K562 (cell line): ENCODE data around the gene SLC15A3. TPM values are rescaled to one million over a fixed set of nuclear protein-coding genes. Genes with fewer than 3 reads are reported as not detected.

ENCODE experiments used
- DACH1 ChIP-seq: fragments of 450-650 bp; IDR thresholded peaks from 2 replicates; pipeline ENCODE4 v1.6.1; 2018; ENCODE audit not compliant: partially characterized antibody
- MGA ChIP-seq: fragments of 450-650 bp; IDR thresholded peaks from 2 replicates; pipeline ENCODE4 v1.6.1; 2016; ENCODE audit warnings: mild to moderate bottlenecking, moderate library complexity
- TARDBP ChIP-seq: fragments of 450-650 bp; IDR thresholded peaks from 2 replicates; pipeline ENCODE4 v1.6.1; 2016
- TCF7L2 ChIP-seq: fragments of 150-350 bp; IDR thresholded peaks from 2 replicates; pipeline ENCODE4 v1.6.1; 2016; ENCODE audit warnings: low read depth, mild to moderate bottlenecking, low read length, moderate library complexity
- ZC3H8 ChIP-seq: fragments of 450-650 bp; IDR thresholded peaks from 2 replicates; pipeline ENCODE4 v1.6.1; 2017
- ZNF143 ChIP-seq: sonication (generic); formaldehyde crosslinking; IDR thresholded peaks from 2 replicates; pipeline ENCODE4 v1.9.0; 2022; ENCODE audit warnings: mild to moderate bottlenecking, missing genetic modification reagents
- ZNF184 ChIP-seq: sonication (generic); formaldehyde crosslinking; IDR thresholded peaks from 2 replicates; pipeline ENCODE4 v1.5.0; 2020; ENCODE audit warnings: missing genetic modification reagents
- ZNF436 ChIP-seq: fragments of 250-450, 450-650 bp; sonication (Bioruptor Pico); formaldehyde crosslinking; IDR thresholded peaks from 2 replicates; pipeline ENCODE4 v1.7.0; 2020; ENCODE audit warnings: mild to moderate bottlenecking
- polyA plus RNA-seq, 8 experiments: library from polyadenylated mRNA; depleted of rRNA in 4 of 8; stranded (reverse) in 5 of 8; unstranded in 3 of 8; fragments of >200 nt; fragmentation: Nextera tagmentation in 2 of 8; fragmentation: Illumina TruSeq in 1 of 8; extraction: Ambion mirVana in 2 of 8; extraction: Trizol in 1 of 8; gene quantifications; 2 replicates each; pipeline versions ENCODE4 v1.2.1 to v1.2.3, GENCODE V29; 2011 to 2014; ENCODE audit warnings: inconsistent platforms in 1 of 8, missing spikeins in 1 of 8
- total RNA-seq, 7 experiments: library from RNA; depleted of rRNA in 6 of 7; stranded (reverse); fragments of >200 nt in 6 of 7; fragmentation: Illumina TruSeq in 2 of 7; extraction: Trizol in 2 of 7; gene quantifications; 2 replicates each; pipeline versions ENCODE4 v1.2.1 to v1.2.3, GENCODE V29; 2011 to 2021; ENCODE audit warnings: low replicate concordance in 1 of 7
- TF ChIP-seq, protein P1 (sequence below): fragments of 450-650 bp; IDR thresholded peaks from 2 replicates; pipeline ENCODE4 v1.6.1; 2016; ENCODE audit warnings: mild to moderate bottlenecking
- TF ChIP-seq, protein P2 (sequence below): fragments of 450-650 bp; formaldehyde crosslinking; IDR thresholded peaks from 2 replicates; pipeline ENCODE4 v1.4.0; 2022; ENCODE audit warnings: missing genetic modification characterization

SLC15A3 gene
- total and polyA plus RNA-seq, 9 of the 15 experiments (the other 6 are each of a cell fraction or from before 2014, with no cell fraction given) = 0.07 to 0.27 TPM; not detected in 7

- TF ChIP-seq MGA = no peak
- no peak for TF ChIP-seq DACH1
- TF ChIP-seq, protein P1, sequence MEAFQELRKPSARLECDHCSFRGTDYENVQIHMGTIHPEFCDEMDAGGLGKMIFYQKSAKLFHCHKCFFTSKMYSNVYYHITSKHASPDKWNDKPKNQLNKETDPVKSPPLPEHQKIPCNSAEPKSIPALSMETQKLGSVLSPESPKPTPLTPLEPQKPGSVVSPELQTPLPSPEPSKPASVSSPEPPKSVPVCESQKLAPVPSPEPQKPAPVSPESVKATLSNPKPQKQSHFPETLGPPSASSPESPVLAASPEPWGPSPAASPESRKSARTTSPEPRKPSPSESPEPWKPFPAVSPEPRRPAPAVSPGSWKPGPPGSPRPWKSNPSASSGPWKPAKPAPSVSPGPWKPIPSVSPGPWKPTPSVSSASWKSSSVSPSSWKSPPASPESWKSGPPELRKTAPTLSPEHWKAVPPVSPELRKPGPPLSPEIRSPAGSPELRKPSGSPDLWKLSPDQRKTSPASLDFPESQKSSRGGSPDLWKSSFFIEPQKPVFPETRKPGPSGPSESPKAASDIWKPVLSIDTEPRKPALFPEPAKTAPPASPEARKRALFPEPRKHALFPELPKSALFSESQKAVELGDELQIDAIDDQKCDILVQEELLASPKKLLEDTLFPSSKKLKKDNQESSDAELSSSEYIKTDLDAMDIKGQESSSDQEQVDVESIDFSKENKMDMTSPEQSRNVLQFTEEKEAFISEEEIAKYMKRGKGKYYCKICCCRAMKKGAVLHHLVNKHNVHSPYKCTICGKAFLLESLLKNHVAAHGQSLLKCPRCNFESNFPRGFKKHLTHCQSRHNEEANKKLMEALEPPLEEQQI = no peak
- no peak for TF ChIP-seq ZNF143
- TF ChIP-seq, protein P2, sequence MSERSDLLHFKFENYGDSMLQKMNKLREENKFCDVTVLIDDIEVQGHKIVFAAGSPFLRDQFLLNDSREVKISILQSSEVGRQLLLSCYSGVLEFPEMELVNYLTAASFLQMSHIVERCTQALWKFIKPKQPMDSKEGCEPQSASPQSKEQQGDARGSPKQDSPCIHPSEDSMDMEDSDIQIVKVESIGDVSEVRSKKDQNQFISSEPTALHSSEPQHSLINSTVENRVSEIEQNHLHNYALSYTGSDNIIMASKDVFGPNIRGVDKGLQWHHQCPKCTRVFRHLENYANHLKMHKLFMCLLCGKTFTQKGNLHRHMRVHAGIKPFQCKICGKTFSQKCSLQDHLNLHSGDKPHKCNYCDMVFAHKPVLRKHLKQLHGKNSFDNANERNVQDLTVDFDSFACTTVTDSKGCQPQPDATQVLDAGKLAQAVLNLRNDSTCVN (CRISPR knock-in tag) = no peak
- TF ChIP-seq ZNF436 (CRISPR knock-in tag) = no peak
- TF ChIP-seq ZC3H8 = no peak
- no peak for TF ChIP-seq TARDBP
- no peak for TF ChIP-seq ZNF184 (CRISPR knock-in tag)
- no peak for TF ChIP-seq TCF7L2
Measured at GRCh38 chr11:60933416-60934123, 18.4 kb downstream of the SLC15A3 start (continued).
